Measurements from ENCODE around the gene ERBB3. TPM values are rescaled to one million over a fixed set of nuclear protein-coding genes. Genes with fewer than 3 reads are reported as not detected.

ERBB3 gene
- total RNA-seq, 1 experiment from 2014 or later, result 40.6 TPM

DNA sequence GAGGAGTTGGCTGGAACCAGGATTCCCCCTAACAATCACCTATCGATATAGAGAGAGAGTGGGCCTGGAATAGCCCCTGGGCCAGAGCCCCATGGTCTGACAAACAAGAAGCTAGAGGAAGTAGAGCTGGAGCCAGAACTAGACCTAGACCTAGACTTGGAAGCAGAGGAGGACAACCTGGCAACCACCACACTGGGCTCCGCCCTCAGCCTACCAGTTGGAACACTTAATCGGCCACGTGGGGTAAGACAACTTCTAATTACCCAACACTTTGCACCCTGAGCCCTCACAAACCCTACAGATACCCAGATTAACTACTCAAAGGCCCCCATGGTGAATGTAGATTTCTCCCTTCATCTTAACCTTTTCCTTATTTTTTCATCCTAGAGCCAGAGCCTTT lies 19.8 kb downstream of the ERBB3 start:
- no peak overlapping the region for H3K9ac ChIP-seq (ENCODE audit: low read length)
- no peaks in the 10 kb centered on the region for H3F3A ChIP-seq (ENCODE audit: low read length, unreplicated experiment)
- no peak for DNase-seq
- POLR2A ChIA-PET (ENCODE audit: unreplicated experiment), result no interaction called here
- H3K4me1 ChIP-seq (ENCODE audit: insufficient read depth, low read length), result peaks cover 11% of the 10 kb centered on the region
- H2AFZ ChIP-seq (ENCODE audit: low read length), result no peak overlapping the region
- CTCF ChIA-PET, result no interaction called here
- H3K27ac ChIP-seq (ENCODE audit: low read length), result no peak overlapping the region
- H3K4me2 ChIP-seq (ENCODE audit: low read length), result no peak overlapping the region
- no peaks in the 10 kb centered on the region for H3K9me2 ChIP-seq (replicated peaks; ENCODE audit: low read length)
- intact Hi-C loops (cut with micrococcal nuclease), result no loop called here
- BruUV-seq (replicated peaks), result no TSS peak
- no peaks in the 10 kb centered on the region for H3K27me3 ChIP-seq (ENCODE audit: low read length)
- no peak overlapping the region for H3K4me3 ChIP-seq (ENCODE audit: low read length)
- TF ChIP-seq, protein P1, sequence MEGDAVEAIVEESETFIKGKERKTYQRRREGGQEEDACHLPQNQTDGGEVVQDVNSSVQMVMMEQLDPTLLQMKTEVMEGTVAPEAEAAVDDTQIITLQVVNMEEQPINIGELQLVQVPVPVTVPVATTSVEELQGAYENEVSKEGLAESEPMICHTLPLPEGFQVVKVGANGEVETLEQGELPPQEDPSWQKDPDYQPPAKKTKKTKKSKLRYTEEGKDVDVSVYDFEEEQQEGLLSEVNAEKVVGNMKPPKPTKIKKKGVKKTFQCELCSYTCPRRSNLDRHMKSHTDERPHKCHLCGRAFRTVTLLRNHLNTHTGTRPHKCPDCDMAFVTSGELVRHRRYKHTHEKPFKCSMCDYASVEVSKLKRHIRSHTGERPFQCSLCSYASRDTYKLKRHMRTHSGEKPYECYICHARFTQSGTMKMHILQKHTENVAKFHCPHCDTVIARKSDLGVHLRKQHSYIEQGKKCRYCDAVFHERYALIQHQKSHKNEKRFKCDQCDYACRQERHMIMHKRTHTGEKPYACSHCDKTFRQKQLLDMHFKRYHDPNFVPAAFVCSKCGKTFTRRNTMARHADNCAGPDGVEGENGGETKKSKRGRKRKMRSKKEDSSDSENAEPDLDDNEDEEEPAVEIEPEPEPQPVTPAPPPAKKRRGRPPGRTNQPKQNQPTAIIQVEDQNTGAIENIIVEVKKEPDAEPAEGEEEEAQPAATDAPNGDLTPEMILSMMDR (conservative IDR thresholded peaks at IDR 0.05; ENCODE audit: low read depth, low read length), result no peak
- no peak for ATAC-seq
- H3K79me2 ChIP-seq (ENCODE audit: low read length), result peaks cover 5% of the 10 kb centered on the region
- H3K9me3 ChIP-seq (ENCODE audit: low read length), result no peaks in the 10 kb centered on the region
- H4K20me1 ChIP-seq (ENCODE audit: low read length), result no peaks in the 10 kb centered on the region
- H3K36me3 ChIP-seq (ENCODE audit: low read depth, low read length), result 0 out of 2 replicates have a peak, but pooled peaks cover 3% of the 10 kb centered on the region

DNA sequence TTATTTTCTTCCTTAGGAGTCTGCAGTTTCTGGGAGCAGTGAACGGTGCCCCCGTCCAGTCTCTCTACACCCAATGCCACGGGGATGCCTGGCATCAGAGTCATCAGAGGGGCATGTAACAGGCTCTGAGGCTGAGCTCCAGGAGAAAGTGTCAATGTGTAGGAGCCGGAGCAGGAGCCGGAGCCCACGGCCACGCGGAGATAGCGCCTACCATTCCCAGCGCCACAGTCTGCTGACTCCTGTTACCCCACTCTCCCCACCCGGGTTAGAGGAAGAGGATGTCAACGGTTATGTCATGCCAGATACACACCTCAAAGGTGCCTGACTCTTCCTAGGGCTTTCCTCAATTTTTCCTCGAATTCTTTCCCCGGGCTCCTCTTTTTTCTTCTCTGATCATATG lies 21.1 kb downstream of the ERBB3 start:
- BruUV-seq (replicated peaks), result no TSS peak
- Histone ChIP-seq H3K36me3 (ENCODE audit: low read depth, low read length) (0 out of 2 replicates have a peak, but pooled peaks cover 4% of the 10 kb centered on the region), H3K9ac (ENCODE audit: low read length) (no peak overlapping the region), H3K4me1 (ENCODE audit: insufficient read depth, low read length) (peaks cover 13% of the 10 kb centered on the region), H3K79me2 (ENCODE audit: low read length) (peaks cover 17% of the 10 kb centered on the region), H3K4me2 (ENCODE audit: low read length) (no peak overlapping the region), H2AFZ (ENCODE audit: low read length) (no peak overlapping the region), H3K4me3 (ENCODE audit: low read length) (no peak overlapping the region), H3K27me3 (ENCODE audit: low read length) (no peaks in the 10 kb centered on the region), H3F3A (ENCODE audit: low read length, unreplicated experiment) (no peaks in the 10 kb centered on the region), H3K27ac (ENCODE audit: low read length) (no peak overlapping the region), H4K20me1 (ENCODE audit: low read length) (peaks cover 8% of the 10 kb centered on the region), H3K9me3 (ENCODE audit: low read length) (no peaks in the 10 kb centered on the region), H3K9me2 (replicated peaks; ENCODE audit: low read length) (no peaks in the 10 kb centered on the region)
- ATAC-seq, result no peak
- ChIA-PET POLR2A (ENCODE audit: unreplicated experiment) (no interaction called here), CTCF (no interaction called here)
- no peak for DNase-seq
- intact Hi-C loops (cut with micrococcal nuclease), result no loop called here
- TF ChIP-seq EZH2phosphoT487 (IDR thresholded peaks at IDR 0.05; ENCODE audit: borderline replicate concordance, low read length) (no peak), EZH2 (IDR thresholded peaks at IDR 0.05; ENCODE audit: low read length, unreplicated experiment) (no peak)
- TF ChIP-seq, protein P1 (conservative IDR thresholded peaks at IDR 0.05; ENCODE audit: low read depth, low read length), result no peak

DNA sequence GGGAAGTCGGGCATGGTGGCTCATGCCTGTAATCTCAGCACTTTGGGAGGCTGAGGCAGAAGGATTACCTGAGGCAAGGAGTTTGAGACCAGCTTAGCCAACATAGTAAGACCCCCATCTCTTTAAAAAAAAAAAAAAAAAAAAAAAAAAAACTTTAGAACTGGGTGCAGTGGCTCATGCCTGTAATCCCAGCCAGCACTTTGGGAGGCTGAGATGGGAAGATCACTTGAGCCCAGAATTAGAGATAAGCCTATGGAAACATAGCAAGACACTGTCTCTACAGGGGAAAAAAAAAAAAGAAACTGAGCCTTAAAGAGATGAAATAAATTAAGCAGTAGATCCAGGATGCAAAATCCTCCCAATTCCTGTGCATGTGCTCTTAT lies 22.7 kb downstream of the ERBB3 start:
- ATAC-seq, result no peak
- no peaks in the 10 kb centered on the region for H3K27me3 ChIP-seq (ENCODE audit: low read length)
- no peak overlapping the region for H3K4me3 ChIP-seq (ENCODE audit: low read length)
- no peak overlapping the region for H3K27ac ChIP-seq (ENCODE audit: low read length)
- peaks cover under 1% of the 10 kb centered on the region for H3F3A ChIP-seq (ENCODE audit: low read length, unreplicated experiment)
- H3K9ac ChIP-seq (ENCODE audit: low read length), result no peak overlapping the region
- BruUV-seq (replicated peaks), result no TSS peak
- H3K4me2 ChIP-seq (ENCODE audit: low read length), result no peak overlapping the region
- CTCF ChIA-PET, result no interaction called here
- no peaks in the 10 kb centered on the region for H3K9me3 ChIP-seq (ENCODE audit: low read length)
- peaks cover 19% of the 10 kb centered on the region for H3K36me3 ChIP-seq (ENCODE audit: low read depth, low read length)
- H3K79me2 ChIP-seq (ENCODE audit: low read length), result peaks cover 34% of the 10 kb centered on the region
- H2AFZ ChIP-seq (ENCODE audit: low read length), result no peak overlapping the region
- no peak for DNase-seq
- peaks cover 25% of the 10 kb centered on the region for H3K4me1 ChIP-seq (ENCODE audit: insufficient read depth, low read length)
- intact Hi-C loops (cut with micrococcal nuclease), result no loop called here
- no peaks in the 10 kb centered on the region for H3K9me2 ChIP-seq (replicated peaks; ENCODE audit: low read length)
- peaks cover 19% of the 10 kb centered on the region for H4K20me1 ChIP-seq (ENCODE audit: low read length)
- POLR2A ChIA-PET (ENCODE audit: unreplicated experiment), result no interaction called here
- TF ChIP-seq, protein P1 (conservative IDR thresholded peaks at IDR 0.05; ENCODE audit: low read depth, low read length), result no peak
- TF ChIP-seq EZH2phosphoT487 (IDR thresholded peaks at IDR 0.05; ENCODE audit: borderline replicate concordance, low read length), result no peak
- TF ChIP-seq EZH2 (IDR thresholded peaks at IDR 0.05; ENCODE audit: low read length, unreplicated experiment), result no peak

Data from PC-3 (cell line).